ENCODE results near the gene ADAM12. TPM values are rescaled to one million over a fixed set of nuclear protein-coding genes. Genes with fewer than 3 reads are reported as not detected.

The ADAM12 gene
- total and polyA plus RNA-seq, 7 donors, result 0.01 to 3.3 (median 0.24) TPM; not detected in 2

DNA sequence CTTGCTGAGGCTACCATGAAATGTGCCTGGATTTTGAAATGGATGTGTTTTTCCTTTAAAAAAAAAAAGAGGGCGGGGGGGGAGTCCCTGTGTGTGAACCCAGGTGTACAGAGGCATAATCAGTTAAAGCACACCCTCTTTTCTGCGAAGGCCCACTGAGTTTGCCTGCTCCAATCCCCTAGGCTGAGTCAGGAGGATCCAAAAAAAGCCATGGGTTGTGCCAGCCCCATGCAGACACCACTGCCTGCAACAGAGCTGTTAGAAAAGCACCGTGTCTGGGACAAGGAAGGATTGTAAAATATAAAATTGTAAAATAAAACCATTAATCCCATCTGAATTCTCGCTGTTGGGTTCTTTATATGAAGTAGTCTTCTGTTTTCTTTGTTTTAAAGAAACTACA is 217.9 kb downstream of the ADAM12 start:
- no peak for DNase-seq
- Histone ChIP-seq H3K27ac (no peak overlapping the region), H3K27me3 (ENCODE audit: insufficient read depth in 3 of 3, low read length in 2 of 3) (no peaks in the 10 kb centered on the region), H3K9me3 (no peaks in the 10 kb centered on the region), H3K36me3 (ENCODE audit: insufficient read depth in 1 of 2, low read depth in 1 of 2) (no peaks in the 10 kb centered on the region), H3K4me3 (no peak overlapping the region), H3K4me1 (no peaks in the 10 kb centered on the region)
- intact Hi-C loops (cut with DNase I), result no loop called here
- TF ChIP-seq, protein P1, sequence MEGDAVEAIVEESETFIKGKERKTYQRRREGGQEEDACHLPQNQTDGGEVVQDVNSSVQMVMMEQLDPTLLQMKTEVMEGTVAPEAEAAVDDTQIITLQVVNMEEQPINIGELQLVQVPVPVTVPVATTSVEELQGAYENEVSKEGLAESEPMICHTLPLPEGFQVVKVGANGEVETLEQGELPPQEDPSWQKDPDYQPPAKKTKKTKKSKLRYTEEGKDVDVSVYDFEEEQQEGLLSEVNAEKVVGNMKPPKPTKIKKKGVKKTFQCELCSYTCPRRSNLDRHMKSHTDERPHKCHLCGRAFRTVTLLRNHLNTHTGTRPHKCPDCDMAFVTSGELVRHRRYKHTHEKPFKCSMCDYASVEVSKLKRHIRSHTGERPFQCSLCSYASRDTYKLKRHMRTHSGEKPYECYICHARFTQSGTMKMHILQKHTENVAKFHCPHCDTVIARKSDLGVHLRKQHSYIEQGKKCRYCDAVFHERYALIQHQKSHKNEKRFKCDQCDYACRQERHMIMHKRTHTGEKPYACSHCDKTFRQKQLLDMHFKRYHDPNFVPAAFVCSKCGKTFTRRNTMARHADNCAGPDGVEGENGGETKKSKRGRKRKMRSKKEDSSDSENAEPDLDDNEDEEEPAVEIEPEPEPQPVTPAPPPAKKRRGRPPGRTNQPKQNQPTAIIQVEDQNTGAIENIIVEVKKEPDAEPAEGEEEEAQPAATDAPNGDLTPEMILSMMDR (IDR thresholded peaks at IDR 0.05), result no peak
- ATAC-seq, result no peak
- 38 to 58% (median 43%) methylated on average over 4 of the region's 4 CpGs for WGBS, 3 donors

DNA sequence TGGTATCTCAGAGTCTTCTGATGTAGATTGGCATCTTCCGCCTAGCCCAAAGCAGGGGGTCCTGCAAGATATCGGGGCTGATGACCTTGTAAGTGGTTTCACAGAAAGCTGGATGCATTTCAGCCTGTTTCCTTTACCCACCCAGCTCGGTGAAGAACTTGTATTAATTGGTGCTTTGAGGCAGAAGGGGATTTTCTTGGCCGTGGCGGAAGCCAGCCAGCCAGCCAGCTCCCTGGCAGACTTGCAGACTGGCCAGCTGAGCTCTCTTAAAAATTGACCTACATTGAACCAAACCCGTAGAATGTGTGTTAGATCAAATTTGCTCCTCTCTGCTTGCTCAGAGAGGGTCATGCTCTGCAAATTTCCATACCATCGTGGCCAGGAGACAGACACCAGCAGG is 218.4 kb downstream of the ADAM12 start:
- no peaks in the 10 kb centered on the region for H3K9me3 ChIP-seq
- H3K4me1 ChIP-seq, result no peaks in the 10 kb centered on the region
- H3K4me3 ChIP-seq, result no peak overlapping the region
- ATAC-seq (no peak), DNase-seq (no peak)
- WGBS, 3 donors, result 30 to 41% (median 34%) methylated on average over 7 of the region's 7 CpGs
- no peaks in the 10 kb centered on the region for H3K27me3 ChIP-seq (ENCODE audit: insufficient read depth in 3 of 3, low read length in 2 of 3)
- TF ChIP-seq, protein P1 (IDR thresholded peaks at IDR 0.05), result no peak
- H3K36me3 ChIP-seq (ENCODE audit: insufficient read depth in 1 of 2, low read depth in 1 of 2), result no peaks in the 10 kb centered on the region
- H3K27ac ChIP-seq, result no peak overlapping the region
- intact Hi-C loops (cut with DNase I), result no loop called here

DNA sequence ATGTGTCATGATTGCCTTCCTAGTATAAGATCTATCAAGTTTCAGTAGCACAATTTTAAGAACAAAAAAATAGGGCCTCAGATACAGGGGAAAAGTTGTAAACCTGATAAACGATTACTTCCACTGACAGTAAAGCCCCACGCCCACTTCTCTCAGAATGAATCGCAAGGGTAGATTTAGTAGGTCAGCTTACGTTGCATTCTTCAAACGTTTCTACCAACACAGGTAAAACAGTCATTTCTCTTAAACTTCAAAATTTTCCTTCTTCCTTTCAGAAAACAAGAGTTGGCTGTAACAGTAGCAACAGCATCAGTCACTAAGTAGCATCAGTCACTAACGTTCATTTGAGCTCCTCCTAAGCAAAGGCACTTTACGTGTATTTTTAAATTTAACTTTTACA is 221.5 kb downstream of the ADAM12 start:
- WGBS, 3 donors, result 83 to 89% (median 88%) methylated on average over 7 of the region's 7 CpGs
- TF ChIP-seq, protein P1 (IDR thresholded peaks at IDR 0.05), result no peak
- DNase-seq (no peak), ATAC-seq (no peak)
- H3K4me3 ChIP-seq, result no peak overlapping the region
- H3K4me1 ChIP-seq, result no peaks in the 10 kb centered on the region
- no peaks in the 10 kb centered on the region for H3K36me3 ChIP-seq (ENCODE audit: insufficient read depth in 1 of 2, low read depth in 1 of 2)
- H3K9me3 ChIP-seq, result no peaks in the 10 kb centered on the region
- H3K27me3 ChIP-seq (ENCODE audit: insufficient read depth in 3 of 3, low read length in 2 of 3), result no peaks in the 10 kb centered on the region
- intact Hi-C loops (cut with DNase I), result no loop called here
- no peak overlapping the region for H3K27ac ChIP-seq

DNA sequence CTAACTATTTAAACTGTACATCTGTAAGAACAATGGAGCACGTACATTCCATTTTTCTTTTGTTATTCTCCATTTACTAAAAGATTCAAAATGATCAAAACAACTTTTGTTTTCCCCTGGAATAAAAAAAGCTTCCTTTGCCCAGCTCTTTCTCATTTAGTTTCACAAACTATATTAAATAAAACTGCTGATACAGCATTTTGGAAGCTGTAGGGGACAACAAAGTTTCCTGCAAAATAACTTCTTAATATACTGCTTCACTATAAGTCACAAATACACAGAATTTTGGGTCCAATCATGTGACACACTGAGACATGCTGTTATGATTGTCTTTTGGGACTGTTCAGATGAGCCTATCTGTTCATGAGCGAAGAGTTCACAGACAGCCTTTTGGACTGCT is 222.4 kb downstream of the ADAM12 start:
- H3K4me1 ChIP-seq, result no peaks in the 10 kb centered on the region
- no peaks in the 10 kb centered on the region for H3K27me3 ChIP-seq (ENCODE audit: insufficient read depth in 3 of 3, low read length in 2 of 3)
- no peaks in the 10 kb centered on the region for H3K9me3 ChIP-seq
- TF ChIP-seq, protein P1 (IDR thresholded peaks at IDR 0.05), result no peak
- no peak for ATAC-seq
- no peak overlapping the region for H3K4me3 ChIP-seq
- DNase-seq, result no peak
- no peak overlapping the region for H3K27ac ChIP-seq
- H3K36me3 ChIP-seq (ENCODE audit: insufficient read depth in 1 of 2, low read depth in 1 of 2), result no peaks in the 10 kb centered on the region
- intact Hi-C loops (cut with DNase I), result no loop called here
- 92 to 94% (median 92%) methylated on average over 2 of the region's 2 CpGs for WGBS, 3 donors

DNA sequence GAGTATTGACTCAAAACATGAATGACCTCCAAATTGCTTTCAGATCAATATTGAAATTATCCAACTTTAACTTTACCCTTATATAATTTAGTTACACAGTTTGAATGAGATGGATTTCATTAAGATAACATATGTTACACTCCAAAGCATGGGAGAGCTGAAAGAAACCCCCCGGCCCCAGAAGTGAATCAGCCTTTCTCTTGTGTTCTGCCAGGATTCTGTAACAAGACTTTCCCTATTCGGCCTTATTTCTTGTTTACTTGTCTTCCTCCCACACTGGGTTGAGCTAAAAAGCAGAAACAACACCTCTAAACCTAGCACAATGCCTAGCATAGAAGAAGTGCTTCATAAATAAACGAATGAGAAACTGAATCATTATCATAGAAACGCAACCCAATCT is 224.8 kb downstream of the ADAM12 start:
- WGBS, 3 donors, result 87 to 91% (median 89%) methylated on average over 4 of the region's 4 CpGs
- Histone ChIP-seq H3K9me3 (no peaks in the 10 kb centered on the region), H3K4me1 (no peaks in the 10 kb centered on the region), H3K27ac (no peak overlapping the region), H3K36me3 (ENCODE audit: insufficient read depth in 1 of 2, low read depth in 1 of 2) (no peaks in the 10 kb centered on the region), H3K27me3 (ENCODE audit: insufficient read depth in 3 of 3, low read length in 2 of 3) (no peaks in the 10 kb centered on the region), H3K4me3 (no peak overlapping the region)
- no peak for ATAC-seq
- TF ChIP-seq, protein P1 (IDR thresholded peaks at IDR 0.05), result no peak
- no peak for DNase-seq
- intact Hi-C loops (cut with DNase I), result no loop called here
